Heart left ventricle (tissue), 16 donors: Measurements from ENCODE around the gene TAF1B. TPM values are rescaled to one million over a fixed set of nuclear protein-coding genes. Genes with fewer than 3 reads are reported as not detected.

ENCODE experiments used
- ATAC-seq, 4 donors: fragments of 200-7000 bp; cut with Tn5 transposase; one replicate each; pipeline ENCODE4 v1.9.1; 2020 to 2022; ENCODE audit warnings: moderate library complexity in 4 of 4, mild to moderate bottlenecking in 3 of 4, moderate number of reproducible peaks in 1 of 4
- DNase-seq, 5 donors: peaks; one replicate each; pipeline ENCODE4 v3.0.0-alpha.2; 2020
- H3K27ac ChIP-seq, 12 donors: fragments of 200-600 bp; sonication (generic) in 4 of 12; one replicate each; pipeline versions ENCODE4 v1.5.0 to v1.8.0; 2016 to 2022; ENCODE audit warnings: mild to moderate bottlenecking in 2 of 12
- H3K27me3 ChIP-seq, 9 donors: fragments of 200-600 bp; sonication (generic) in 2 of 9; one replicate each; pipeline versions ENCODE4 v1.5.1 to v1.8.0; 2016 to 2022; ENCODE audit warnings: mild to moderate bottlenecking in 3 of 9
- H3K36me3 ChIP-seq, 9 donors: fragments of 200-600 bp; sonication (generic) in 2 of 9; one replicate each; pipeline versions ENCODE4 v1.5.0 to v1.8.0; 2018 to 2022; ENCODE audit warnings: mild to moderate bottlenecking in 2 of 9
- H3K4me1 ChIP-seq, 12 donors: fragments of 200-600 bp; sonication (generic) in 4 of 12; one replicate each; pipeline versions ENCODE4 v1.5.0 to v1.8.0; 2016 to 2022; ENCODE audit warnings: mild to moderate bottlenecking in 3 of 12
- H3K4me3 ChIP-seq, 12 donors: fragments of 200-600 bp; sonication (generic) in 4 of 12; one replicate each; pipeline versions ENCODE4 v1.5.0 to v1.8.0; 2017 to 2022; ENCODE audit warnings: mild to moderate bottlenecking in 9 of 12, moderate library complexity in 4 of 12
- H3K9me3 ChIP-seq, 12 donors: fragments of 200-600 bp; sonication (generic) in 4 of 12; one replicate each; pipeline versions ENCODE4 v1.5.0 to v1.8.0; 2016 to 2022; ENCODE audit warnings: mild to moderate bottlenecking in 1 of 12
- CTCF ChIP-seq, 12 donors: fragments of 200-600 bp; sonication (generic) in 4 of 12; IDR thresholded peaks; one replicate each; pipeline versions ENCODE4 v1.5.0 to v1.8.0; 2018 to 2022; ENCODE audit warnings: antibody characterized with exemption in 12 of 12, mild to moderate bottlenecking in 5 of 12
- POLR2A ChIP-seq, 2 donors: fragments of 450-650 bp; IDR thresholded peaks; one replicate each; pipeline ENCODE4 v1.6.1; 2017; ENCODE audit warnings: antibody characterized with exemption in 2 of 2, mild to moderate bottlenecking in 2 of 2, moderate library complexity in 2 of 2
- WGBS, 4 donors: extraction: QIAGEN DNeasy Blood & Tissue Kit in 2 of 4; methylation state at CpG; one replicate each; pipeline versions ENCODE4 v1.1.5 to v1.1.7; 2013 to 2018; 5-methylcytosine and 5-hydroxymethylcytosine counted together
- intact Hi-C, 10 donors: fragments of 100-400 bp; cut with DNase I; formaldehyde crosslinking; loops; one replicate each; pipeline versions ENCODE4 v1.11.1 to v1.14.2; 2022
- polyA plus RNA-seq, 2 donors: library from polyadenylated mRNA; stranded (reverse); fragments of 200-250 nt; gene quantifications; one replicate each; pipeline ENCODE4 v1.2.3, GENCODE V29; 2013
- total RNA-seq, 9 donors: library from RNA; depleted of rRNA in 2 of 9; stranded (reverse); fragments of >200 nt in 2 of 9; fragmentation: NEBNext Ultra II Directional in 3 of 9; extraction: Animal tissue kit (Norgen Biotek cat#: 25700) in 3 of 9; gene quantifications; one replicate each; pipeline versions ENCODE4 v1.1.0 to v1.2.4, GENCODE V29; 2016 to 2023
- donor health status: ischemic (EF 13 %, LVEDD 7.1; RV severe dilation, severe dysfunction).
- donor health status: healthy with polysubstance abuse.
- donor health status: DM: no; HTN: yes; CAD: no.
- donor health status: DM: no; HTN: no; CAD: no.
- donor health status: ischemic (EF 25% LVEDD 6.9; RV normal size, moderate dysfunction).
- donor health status: ischemic (EF 25% LVEDD 5.7; RV mildly dilated, moderate dysfunction).
- donor health status: healthy.
- donor health status: DM: yes; HTN: yes; CAD: no.
- donor health status: ischemic (EF 35%, LVEDD 5.7; RV mildly dilated, moderate dysfunction).
- donor health status: nonischemic (EF 11% LVEDD 7.7; RV severe dilation, severe dysfunction).
- donor health status: DM: yes; HTN: yes; CAD: no.
- donor health status: PGD.
- donor health status: ischemic (EF 29% LVEDD 5.4; RV normal size, mild dysfunction).
- donor health status: nonischemic (EF 23%, LVEDD 6.1; RV moderate dilation, normal function).

Gene TAF1B
- total and polyA plus RNA-seq, 11 donors, result 1.1 to 13.9 (median 4.7) TPM

GRCh38 chr2:9821805-9822445 lies 21.3 kb upstream of the TAF1B start:
- Histone ChIP-seq H3K4me3 (no peak overlapping the region), H3K27me3 (no peaks in the 10 kb centered on the region), H3K4me1 (no peaks in the 10 kb centered on the region), H3K36me3 (no peaks in the 10 kb centered on the region), H3K9me3 (no peaks in the 10 kb centered on the region), H3K27ac (no peak overlapping the region)
- DNase-seq (no peak), ATAC-seq (no peak)
- TF ChIP-seq CTCF (IDR thresholded peaks at IDR 0.05) (no peak), POLR2A (IDR thresholded peaks at IDR 0.05) (no peak)
- 87 to 96% (median 94%) methylated on average over 10 to 12 of the region's 12 CpGs for WGBS, 4 donors
- intact Hi-C loops, result no loop called here

GRCh38 chr2:9824441-9824840 lies 18.8 kb upstream of the TAF1B start:
- H3K27me3 ChIP-seq, result peaks cover 0 to 3% (median 0%) of the 10 kb centered on the region in 9 donors
- TF ChIP-seq POLR2A (IDR thresholded peaks at IDR 0.05) (no peak), CTCF (IDR thresholded peaks at IDR 0.05) (no peak)
- intact Hi-C loops, result no loop called here
- H3K4me3 ChIP-seq, result no peak overlapping the region
- WGBS, 4 donors, result 95 to 100% (median 98%) methylated on average over 2 to 3 of the region's 3 CpGs
- no peaks in the 10 kb centered on the region for H3K4me1 ChIP-seq
- DNase-seq, result no peak
- no peak for ATAC-seq
- no peak overlapping the region for H3K27ac ChIP-seq
- H3K9me3 ChIP-seq, result no peaks in the 10 kb centered on the region
- H3K36me3 ChIP-seq, result no peaks in the 10 kb centered on the region

GRCh38 chr2:9824956-9825720 lies 18.1 kb upstream of the TAF1B start:
- H3K4me1 ChIP-seq, result no peaks in the 10 kb centered on the region
- 83 to 87% (median 85%) methylated on average over 5 of the region's 5 CpGs for WGBS, 4 donors
- H3K9me3 ChIP-seq, result no peaks in the 10 kb centered on the region
- no peak overlapping the region for H3K27ac ChIP-seq
- no peak for DNase-seq
- H3K36me3 ChIP-seq, result no peaks in the 10 kb centered on the region
- TF ChIP-seq POLR2A (IDR thresholded peaks at IDR 0.05) (no peak), CTCF (IDR thresholded peaks at IDR 0.05) (no peak)
- intact Hi-C loops, result loop anchor here in 1 of 10 donors (5.0 kb wide), 1 partner anchor 818 kb away; no protein-coding TSS in a partner anchor
- ATAC-seq, result no peak
- peaks cover 0 to 3% (median 0%) of the 10 kb centered on the region in 9 donors for H3K27me3 ChIP-seq
- no peak overlapping the region for H3K4me3 ChIP-seq

- Histone ChIP-seq H3K27me3 (peaks cover 0 to 3% (median 0%) of the 10 kb centered on the region in 9 donors), H3K4me3 (no peak overlapping the region), H3K9me3 (no peaks in the 10 kb centered on the region), H3K36me3 (no peaks in the 10 kb centered on the region), H3K27ac (no peak overlapping the region), H3K4me1 (no peaks in the 10 kb centered on the region)
- no peak for DNase-seq
- no peak for TF ChIP-seq CTCF (IDR thresholded peaks at IDR 0.05)
- no peak for TF ChIP-seq POLR2A (IDR thresholded peaks at IDR 0.05)
- 68 to 89% (median 79%) methylated on average over 4 of the region's 4 CpGs for WGBS, 4 donors
- ATAC-seq, result no peak
- intact Hi-C loops, result loop anchor here in 1 of 10 donors (5.0 kb wide), 1 partner anchor 819 kb away; no protein-coding TSS in a partner anchor
Observed at GRCh38 chr2:9826208-9826607, 17.1 kb upstream of the TAF1B start.
